ENCODE data around the gene THAP9. TPM values are rescaled to one million over a fixed set of nuclear protein-coding genes. Genes with fewer than 3 reads are reported as not detected.

THAP9 gene
- total and polyA plus RNA-seq, 7 donors = 3.4 to 10.2 (median 7.6) TPM

- Histone ChIP-seq H3K27ac (no peak overlapping the region), H3K9me3 (no peaks in the 10 kb centered on the region), H3K36me3 (ENCODE audit: insufficient read depth in 1 of 2, low read depth in 1 of 2) (peaks cover 5 to 21% of the 10 kb centered on the region in 2 donors), H3K27me3 (ENCODE audit: insufficient read depth in 3 of 3, low read length in 2 of 3) (no peaks in the 10 kb centered on the region), H3K4me3 (no peak overlapping the region), H3K4me1 (no peaks in the 10 kb centered on the region)
- no peak for TF ChIP-seq CTCF (IDR thresholded peaks at IDR 0.05)
- no peak for DNase-seq
- intact Hi-C loops (cut with DNase I) = no loop called here
- ATAC-seq = no peak
Measured at GRCh38 chr4:82921795-82922194, 21.3 kb downstream of the THAP9 start.

DNA sequence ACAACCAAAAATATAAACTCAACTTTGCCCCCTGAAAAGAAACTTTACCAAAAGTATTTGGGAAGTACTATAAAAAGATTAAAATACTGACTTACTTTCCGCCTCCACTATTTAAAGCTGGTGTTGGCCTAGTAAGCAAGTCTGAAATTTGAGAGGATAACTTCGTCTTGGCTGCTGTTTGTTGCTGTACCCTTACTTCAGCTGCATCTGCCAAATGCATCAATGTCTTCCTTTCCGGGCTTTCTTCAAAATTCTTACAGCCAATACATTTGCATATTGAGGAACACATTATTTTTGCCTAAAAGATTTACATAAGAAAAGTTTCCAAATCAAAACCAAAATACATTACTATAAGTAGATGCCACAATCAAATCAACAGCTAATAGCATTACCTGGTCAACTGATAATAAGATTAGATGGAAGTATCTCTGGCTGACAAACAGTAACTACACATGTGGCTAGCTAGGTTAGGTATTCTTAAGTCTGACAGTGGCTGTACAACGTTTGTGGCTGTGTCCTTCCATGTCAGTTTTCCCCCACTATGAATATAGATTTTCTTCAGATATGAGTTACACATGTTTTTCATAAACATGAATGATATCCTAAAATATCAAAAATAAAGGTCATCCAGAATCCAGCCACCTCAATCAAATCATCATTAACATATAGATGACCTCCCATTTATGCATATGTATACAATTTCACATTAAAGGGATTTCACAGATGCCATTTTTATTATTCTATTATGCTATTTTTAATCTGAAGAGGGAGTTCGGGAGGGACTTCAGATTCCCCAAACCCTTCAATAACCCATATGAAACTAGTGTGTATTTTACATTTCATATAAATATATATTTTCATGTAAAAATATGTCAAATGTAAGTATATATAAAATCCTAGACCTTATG lies 30.6 kb downstream of the THAP9 start:
- Histone ChIP-seq H3K27ac (no peak overlapping the region), H3K4me3 (no peak overlapping the region), H3K9me3 (no peaks in the 10 kb centered on the region), H3K27me3 (ENCODE audit: insufficient read depth in 3 of 3, low read length in 2 of 3) (no peaks in the 10 kb centered on the region), H3K36me3 (ENCODE audit: insufficient read depth in 1 of 2, low read depth in 1 of 2) (peaks cover 3 to 32% of the 10 kb centered on the region in 2 donors), H3K4me1 (peaks cover 14% of the 10 kb centered on the region)
- intact Hi-C loops (cut with DNase I) = no loop called here
- no peak for ATAC-seq
- no peak for DNase-seq
- TF ChIP-seq CTCF (IDR thresholded peaks at IDR 0.05) = no peak
- WGBS, 3 donors = 15 to 43% (median 28%) methylated on average over 5 of the region's 5 CpGs

GRCh38 chr4:82934441-82934840 lies 33.9 kb downstream of the THAP9 start:
- H3K27me3 ChIP-seq (ENCODE audit: insufficient read depth in 3 of 3, low read length in 2 of 3) = no peaks in the 10 kb centered on the region
- no peak overlapping the region for H3K27ac ChIP-seq
- intact Hi-C loops (cut with DNase I) = no loop called here
- no peaks in the 10 kb centered on the region for H3K9me3 ChIP-seq
- peaks cover 14% of the 10 kb centered on the region for H3K4me1 ChIP-seq
- no peak for TF ChIP-seq CTCF (IDR thresholded peaks at IDR 0.05)
- DNase-seq (no peak), ATAC-seq (no peak)
- peaks cover 6 to 55% of the 10 kb centered on the region in 2 donors for H3K36me3 ChIP-seq (ENCODE audit: insufficient read depth in 1 of 2, low read depth in 1 of 2)
- no peak overlapping the region for H3K4me3 ChIP-seq

- H3K36me3 ChIP-seq (ENCODE audit: insufficient read depth in 1 of 2, low read depth in 1 of 2) = peaks cover 6 to 65% of the 10 kb centered on the region in 2 donors
- 53 to 70% (median 61%) methylated on average over 2 of the region's 2 CpGs for WGBS, 3 donors
- no peaks in the 10 kb centered on the region for H3K4me1 ChIP-seq
- DNase-seq (no peak), ATAC-seq (no peak)
- H3K4me3 ChIP-seq = no peak overlapping the region
- no peaks in the 10 kb centered on the region for H3K27me3 ChIP-seq (ENCODE audit: insufficient read depth in 3 of 3, low read length in 2 of 3)
- intact Hi-C loops (cut with DNase I) = no loop called here
- TF ChIP-seq CTCF (IDR thresholded peaks at IDR 0.05) = no peak
- H3K9me3 ChIP-seq = no peaks in the 10 kb centered on the region
- H3K27ac ChIP-seq = no peak overlapping the region
Measured at GRCh38 chr4:82939414-82939813, 38.9 kb downstream of the THAP9 start.

DNA sequence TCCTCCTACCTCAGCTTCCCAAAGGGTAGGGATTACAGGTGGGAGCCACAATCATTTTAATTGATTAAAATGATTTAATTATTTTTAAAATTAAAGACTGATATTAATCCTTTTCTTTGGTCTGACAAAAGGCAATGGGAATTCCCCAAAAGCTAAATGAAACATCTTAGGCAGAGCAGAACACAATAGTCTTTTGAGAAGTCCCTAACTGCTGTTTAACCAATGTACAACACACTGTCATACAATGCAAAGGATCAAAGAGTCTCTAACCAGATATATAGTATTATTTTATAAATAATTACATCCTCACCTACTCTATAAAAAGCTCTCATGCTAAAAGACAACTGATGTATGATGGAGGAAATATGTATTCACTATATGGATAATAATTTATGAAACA lies 47.0 kb downstream of the THAP9 start:
- H3K4me1 ChIP-seq = no peaks in the 10 kb centered on the region
- H3K27me3 ChIP-seq (ENCODE audit: insufficient read depth in 3 of 3, low read length in 2 of 3) = no peaks in the 10 kb centered on the region
- no peaks in the 10 kb centered on the region for H3K9me3 ChIP-seq
- no peak overlapping the region for H3K27ac ChIP-seq
- peaks cover 0 to 17% of the 10 kb centered on the region in 2 donors for H3K36me3 ChIP-seq (ENCODE audit: insufficient read depth in 1 of 2, low read depth in 1 of 2)
- intact Hi-C loops (cut with DNase I) = no loop called here
- no peak overlapping the region for H3K4me3 ChIP-seq
- DNase-seq (no peak), ATAC-seq (no peak)
- TF ChIP-seq CTCF (IDR thresholded peaks at IDR 0.05) = no peak

Data from psoas muscle (tissue), 8 donors.